LoVo (cell line): ENCODE measurements around the gene ZNF778.

Source experiments
- DNase-seq: peaks from one replicate; pipeline ENCODE4 v3.0.0-alpha.2; 2016; ENCODE audit warnings: low spot score

ZNF778 gene

DNA sequence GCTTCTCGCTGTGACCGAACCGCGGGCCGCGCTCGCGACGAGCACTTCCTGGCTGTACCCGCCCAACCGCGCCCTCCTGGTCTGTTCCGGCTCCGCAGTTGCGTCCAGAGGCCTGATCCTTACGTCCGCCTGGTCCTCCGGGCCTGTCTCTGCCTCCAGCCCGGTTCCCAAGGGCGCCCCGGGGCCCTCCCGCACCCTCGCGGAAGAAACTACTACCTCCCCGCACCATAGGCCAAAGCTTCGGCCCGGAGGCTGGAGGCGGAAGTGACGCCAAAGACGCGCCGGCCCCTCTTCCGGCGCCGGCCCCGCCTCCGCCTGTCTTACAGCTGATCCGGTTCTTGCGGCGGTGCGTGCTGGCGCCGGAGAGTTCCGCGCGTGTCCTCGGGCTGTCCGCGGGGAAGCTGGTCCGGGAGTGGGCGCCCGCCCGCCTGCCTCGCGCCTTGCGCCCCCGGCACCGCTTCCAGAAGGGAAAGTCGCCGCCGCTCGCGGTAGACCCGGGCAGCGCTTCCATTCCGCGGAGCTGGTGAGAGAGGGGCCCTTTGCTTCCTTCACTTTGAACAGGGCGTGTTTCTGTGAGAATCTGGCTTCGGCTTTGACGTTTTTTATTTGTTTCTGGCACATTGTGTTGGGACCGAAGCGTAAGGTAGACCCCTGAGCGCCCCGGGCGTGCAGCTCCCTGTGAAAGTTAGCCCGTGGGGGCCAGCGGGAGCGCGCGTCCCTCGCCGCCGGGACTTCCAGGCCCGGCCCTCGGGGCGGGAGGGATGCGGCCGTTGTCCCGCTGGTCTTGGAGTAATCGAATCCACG is at the start of gene ZNF778:
Gene ZNF778 (plus strand): TSS at position 316 of the 804 bp plus-strand sequence. CDS start 3,425 bp downstream, outside the sequence.
- peak; percentile 87 for DNase-seq

DNA sequence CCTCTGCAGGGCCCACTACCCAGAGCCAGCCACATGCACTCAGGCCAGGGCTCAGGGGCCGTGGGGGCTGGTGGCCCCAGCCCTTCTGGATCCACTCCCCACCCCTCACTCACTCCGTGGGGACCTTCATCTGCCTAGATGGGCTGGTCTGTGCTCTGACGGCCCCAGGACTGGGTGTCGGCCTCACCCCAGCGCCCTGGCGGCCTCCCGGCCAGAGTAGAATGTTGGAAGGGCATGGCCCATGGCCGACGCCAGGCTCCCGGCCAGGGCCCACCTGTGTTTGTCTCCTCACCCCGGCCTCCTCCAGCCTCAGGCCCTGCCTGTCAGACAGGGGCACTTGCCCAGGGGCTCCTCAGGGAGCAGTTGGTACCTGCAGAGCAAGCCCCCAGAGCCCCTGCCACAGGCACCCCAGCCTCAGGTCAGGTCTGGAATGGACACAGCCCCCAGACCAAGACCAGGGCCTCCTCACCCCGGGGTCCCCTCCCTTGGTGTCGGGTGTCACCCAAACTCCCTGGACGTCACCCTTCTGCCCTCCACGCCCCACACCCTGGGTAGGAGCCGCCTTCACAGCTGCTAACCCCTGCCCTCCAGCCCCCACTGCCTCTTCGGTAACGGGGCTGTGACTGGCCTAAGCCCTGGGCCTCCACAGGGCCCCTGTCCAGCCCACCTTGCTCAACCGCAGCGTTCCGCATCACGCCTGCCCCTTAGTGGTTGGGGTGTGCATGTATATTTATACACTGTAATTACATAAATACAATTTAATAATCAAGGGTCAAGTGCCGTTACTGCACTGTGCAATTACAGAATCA is 48.9 kb upstream of the ZNF778 start:
- DNase-seq: no peak

DNA sequence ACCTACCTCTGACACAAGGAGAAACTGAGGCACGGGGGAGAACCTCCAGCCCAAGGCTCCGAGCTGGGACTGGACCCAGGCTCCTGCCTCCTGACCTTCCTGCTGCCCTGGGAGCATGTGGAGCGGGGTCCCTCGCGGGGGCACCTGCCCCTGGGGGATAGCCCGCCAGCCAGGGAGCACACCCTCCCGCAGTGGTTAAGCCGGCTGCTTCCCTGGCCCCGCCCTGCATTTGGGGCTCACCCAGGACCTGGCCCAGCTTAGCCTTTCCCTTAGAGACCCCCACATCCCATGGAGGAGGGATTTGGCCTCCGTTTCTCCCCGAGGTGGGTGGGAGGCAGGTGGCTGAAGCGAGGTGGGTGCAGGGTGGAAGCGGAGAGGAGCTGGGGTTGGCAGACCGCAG is 47.7 kb upstream of the ZNF778 start:
- no peak for DNase-seq

DNA sequence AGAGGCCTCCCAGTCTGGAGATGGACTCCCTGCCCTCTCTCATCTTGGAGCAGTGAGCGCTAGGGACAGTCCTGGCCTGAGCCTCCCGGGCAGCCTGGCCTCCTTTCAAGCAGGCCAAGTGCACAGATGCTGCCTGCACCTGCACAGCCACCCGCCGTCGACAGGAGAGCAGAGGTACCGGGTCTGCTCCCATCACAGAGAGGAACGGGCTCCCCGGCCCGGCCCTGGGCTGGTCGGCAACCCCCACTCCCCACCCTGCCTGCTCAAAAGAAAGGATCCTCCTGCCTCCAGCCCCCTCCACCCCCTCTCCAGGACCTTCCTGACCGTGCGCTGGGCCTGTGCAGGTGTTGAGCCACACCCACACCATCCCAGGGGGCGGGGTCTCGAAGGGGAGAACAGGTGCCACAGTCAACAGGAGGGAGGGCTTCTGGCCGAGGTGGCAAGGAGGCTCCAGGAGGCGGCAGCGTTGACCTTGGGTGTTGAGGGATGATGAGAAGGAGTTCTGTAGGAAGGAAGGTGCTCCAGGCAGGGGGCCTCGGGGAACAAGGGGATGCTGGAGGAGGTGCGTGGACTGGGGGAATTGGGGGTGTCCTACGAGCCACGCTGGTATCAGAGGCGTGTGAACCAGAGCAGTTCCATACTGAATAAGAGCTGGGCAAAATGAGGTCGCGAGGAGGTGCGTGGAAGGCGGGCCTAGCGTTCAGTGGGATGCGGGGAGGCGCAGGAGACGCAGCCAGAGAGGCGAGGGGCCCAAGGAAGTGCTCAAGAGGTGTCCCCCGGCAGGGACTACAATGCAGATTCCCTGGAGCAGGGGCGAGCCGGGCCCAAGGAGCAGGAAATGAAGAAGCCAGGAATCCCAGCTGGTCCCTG is 46.9 kb upstream of the ZNF778 start:
- DNase-seq: peak; percentile 31

DNA sequence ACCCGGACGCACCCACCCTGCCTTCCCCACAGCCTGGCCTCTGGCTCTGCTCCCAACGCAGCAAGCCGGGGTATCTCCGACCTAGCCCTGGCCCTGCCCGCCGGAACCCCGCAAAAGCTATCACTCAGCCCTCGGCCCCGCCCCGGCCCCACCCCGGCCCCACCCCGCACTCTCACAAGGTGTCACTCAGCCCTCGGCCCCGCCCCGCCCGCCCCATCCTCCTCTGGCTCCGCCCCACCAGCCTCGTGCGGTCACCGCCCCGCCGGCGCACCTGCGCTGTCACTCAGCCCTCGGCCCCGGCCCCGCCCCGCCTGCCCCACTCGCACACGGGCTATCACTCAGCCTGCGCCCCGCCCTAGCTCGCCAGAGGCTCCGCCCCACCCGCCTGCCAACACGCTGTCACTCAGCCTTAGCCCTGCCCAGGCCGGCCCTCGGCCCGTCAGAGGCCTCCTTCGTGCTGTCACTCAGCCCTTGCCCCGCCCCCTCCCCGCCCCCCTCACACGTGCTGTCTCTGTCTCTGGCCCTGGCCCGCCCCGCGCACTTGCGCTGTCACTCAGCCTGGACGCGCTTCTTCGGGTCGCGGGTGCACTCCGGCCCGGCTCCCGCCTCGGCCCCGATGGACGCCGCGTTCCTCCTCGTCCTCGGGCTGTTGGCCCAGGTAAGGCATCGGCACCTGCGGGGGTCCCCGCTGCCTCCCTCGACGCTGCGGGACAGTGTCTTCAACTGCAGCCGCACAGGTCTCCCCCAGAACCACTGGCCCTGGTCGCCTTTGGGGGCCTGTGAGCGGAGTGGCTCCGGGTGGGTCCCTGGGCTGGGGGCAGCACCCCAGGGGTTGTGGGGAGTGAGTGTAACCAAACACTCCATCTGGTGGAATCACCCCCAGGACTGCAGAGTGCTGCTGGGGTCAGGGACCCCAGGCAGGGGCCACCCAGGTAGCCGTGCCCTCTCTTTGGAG is 46.0 kb upstream of the ZNF778 start, which contains the start of gene CDH15:
Gene CDH15 (plus strand): TSS at position 533 of the 955 bp plus-strand sequence. CDS start 84 bp downstream, at position 617.
- peak; percentile 94 for DNase-seq

DNA sequence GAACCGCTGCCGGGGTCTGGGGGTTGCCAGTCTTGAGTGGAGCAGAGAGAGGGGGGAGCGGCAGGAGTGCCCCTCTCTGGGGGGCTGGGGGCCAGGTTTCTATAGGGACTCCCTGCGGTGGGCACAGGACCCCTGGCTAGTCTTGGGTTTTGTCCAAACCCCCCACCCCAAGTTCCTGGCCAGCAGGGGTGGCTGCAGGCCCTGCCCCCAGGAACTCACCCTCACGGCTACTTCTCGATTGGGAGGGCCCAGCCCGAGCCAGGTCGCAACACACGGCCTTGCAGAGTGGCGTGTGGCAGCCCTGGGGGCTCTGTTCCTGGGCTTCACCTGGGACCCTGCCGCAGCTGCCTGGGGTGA is 45.4 kb upstream of the ZNF778 start:
- no peak for DNase-seq

DNA sequence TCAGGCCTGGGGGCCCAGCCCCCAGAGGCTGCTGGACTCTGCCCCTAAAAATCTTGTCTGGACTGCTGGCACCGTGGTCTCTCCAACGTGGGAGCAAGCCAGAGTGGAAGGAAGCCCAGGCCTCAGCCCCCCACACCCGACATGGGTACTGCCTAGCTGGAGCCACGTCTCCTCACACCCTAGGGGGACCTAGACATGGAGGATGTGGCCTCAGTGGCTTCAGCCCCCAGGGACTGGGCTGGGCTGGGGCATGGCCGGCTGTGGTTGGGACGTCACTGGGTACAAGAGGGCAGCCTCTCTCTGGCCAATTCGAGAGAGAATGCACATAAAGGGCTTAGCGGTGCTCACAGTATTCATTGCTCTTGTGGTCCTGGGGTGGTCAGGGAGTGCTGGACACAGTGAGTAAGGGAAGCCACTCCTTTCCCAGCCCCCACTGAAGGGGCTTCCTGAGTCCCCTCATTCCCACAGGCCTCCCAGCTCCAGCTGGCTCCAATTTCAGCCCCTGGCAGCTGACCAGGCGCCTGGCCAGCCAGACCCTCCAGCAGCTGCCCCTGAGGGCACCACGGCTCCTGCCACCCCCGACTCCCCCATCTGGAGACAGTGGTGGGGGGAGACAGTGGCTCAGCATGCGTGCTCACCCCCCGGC is 44.9 kb upstream of the ZNF778 start:
- DNase-seq: no peak

DNA sequence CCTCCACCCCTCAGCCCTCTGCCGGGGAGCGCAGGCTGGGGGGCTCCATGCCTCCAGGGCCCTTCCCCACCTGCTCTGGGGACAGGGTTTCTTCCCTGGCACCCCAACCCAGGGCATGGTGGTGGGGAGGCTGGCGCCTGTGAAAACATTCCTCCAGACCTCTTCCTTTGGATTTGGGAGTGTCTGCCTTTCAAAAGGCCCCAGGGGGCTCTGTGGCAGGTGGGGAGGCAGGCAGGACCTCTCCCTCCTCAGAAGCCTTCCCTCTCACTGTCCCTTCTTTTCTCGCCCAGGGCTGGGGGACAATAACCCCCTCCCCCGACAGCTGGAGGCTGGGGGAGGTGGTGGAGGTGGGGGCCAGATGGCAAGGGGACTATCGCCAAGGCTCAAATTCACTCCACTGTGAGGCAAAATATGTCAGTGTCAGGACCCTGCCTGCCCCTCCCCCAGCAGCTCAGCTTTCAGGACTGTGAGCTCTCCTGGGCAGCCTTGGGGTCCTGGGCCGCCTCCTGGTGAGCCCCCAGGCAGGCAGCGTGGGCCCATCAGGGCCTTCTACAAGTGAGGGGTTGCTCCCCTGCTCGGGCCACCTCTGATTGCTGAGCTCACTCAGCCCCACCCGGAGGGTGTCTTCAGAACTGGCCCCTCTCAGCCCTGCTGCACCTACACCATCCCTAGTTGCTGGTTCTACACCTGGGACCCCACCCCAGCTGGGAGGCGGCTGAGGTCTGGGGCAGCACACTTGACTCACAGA is 44.2 kb upstream of the ZNF778 start:
- DNase-seq: no peak

DNA sequence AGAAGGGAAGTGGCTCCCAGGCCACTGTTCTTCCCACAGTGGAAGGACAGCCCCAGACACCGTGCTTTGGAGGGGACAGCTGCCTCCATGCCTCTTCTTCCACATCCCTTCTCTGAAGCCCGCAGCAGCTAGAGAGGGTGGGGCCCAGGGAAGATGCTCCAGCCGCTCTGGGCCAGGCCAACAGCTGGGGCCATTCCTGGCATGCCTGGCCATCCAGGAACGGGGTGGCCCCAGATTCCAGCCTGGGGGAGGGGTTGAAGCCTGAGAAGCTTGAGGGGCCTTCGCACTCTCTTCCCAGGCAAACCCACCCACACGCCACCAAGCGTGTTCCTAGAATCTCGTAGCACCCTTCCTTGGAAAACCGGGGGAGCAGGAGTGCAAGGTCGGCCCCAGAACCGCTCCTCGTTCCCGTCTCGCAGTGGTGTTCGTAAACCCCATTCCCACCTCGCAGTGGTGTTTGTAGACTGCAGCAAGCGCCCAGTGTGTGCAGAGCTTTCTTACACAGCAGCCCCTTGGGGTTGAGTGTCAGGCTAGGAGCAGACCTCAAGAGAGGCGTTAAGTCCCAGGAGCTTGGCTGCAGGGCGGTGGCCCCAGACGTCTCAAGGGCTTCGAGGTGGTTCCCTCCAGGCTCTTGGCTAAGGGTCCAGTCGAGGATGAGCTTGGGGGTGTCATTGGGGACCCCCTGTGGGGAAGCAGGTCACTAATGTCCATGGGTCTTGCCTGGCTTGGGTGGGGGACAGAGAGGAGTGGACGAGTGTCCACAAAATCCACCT is 43.3 kb upstream of the ZNF778 start:
- DNase-seq: no peak

DNA sequence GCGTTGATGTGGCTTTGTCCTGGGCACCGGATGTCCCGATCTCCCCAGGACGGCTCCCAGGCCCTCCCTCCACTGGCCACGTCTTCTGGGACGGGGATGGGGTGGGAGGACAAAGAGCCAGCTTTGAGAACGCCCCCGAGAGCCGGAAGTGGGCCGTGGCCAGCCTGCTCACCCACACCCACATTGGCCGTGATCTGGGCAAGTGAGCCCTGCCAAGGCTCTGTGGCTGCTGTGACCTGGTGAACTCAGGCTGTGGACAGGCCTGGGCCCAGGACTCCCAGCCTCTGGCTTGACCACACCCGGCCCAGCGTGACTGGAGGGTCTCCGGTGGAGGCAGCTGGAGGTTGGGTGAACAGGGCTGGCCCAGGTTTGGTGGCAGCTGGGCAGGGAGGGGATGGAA is 42.6 kb upstream of the ZNF778 start:
- DNase-seq: no peak

DNA sequence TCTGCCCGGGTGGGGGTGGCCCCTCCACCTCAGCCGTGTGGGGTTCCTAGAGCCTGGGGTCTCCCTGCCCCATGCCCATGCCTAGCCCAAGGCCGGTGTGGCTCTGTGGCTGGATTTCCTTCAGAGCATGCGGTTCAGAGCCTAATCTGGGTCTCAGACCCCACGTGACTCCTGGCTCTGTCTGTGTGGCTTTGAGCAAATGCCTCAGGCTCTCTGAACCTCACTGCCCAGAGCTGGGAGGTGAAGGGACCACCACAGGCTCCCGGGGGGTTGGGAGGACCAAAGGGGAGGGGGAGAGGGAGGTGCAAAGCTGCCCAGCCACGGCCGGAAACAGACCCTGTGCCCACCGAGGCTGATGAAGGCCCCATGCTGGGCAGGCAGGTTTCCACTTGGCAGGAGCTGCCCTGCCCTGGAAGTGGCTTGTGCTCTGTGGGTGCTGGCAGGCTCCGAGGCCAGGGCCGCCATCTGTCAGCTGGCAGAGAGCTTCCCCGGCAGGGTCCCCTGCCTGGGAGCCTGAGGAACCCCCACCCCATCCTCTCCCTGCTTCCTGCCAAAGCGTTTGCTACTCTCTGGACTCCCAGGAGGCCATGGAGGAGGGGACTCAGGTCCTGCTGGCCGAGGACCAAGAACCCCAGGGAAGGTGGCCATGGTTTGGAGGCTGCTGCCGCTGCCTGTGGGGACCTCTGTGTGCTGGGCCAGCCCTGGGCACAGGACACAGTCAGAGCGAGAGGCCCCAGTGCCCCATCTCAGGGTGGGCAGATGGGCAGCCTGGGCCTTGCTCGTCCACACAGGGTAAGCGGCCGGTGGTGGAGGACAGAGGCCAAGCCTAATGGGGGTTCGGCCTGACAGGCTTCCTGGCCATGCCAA is 42.0 kb upstream of the ZNF778 start:
- no peak for DNase-seq

DNA sequence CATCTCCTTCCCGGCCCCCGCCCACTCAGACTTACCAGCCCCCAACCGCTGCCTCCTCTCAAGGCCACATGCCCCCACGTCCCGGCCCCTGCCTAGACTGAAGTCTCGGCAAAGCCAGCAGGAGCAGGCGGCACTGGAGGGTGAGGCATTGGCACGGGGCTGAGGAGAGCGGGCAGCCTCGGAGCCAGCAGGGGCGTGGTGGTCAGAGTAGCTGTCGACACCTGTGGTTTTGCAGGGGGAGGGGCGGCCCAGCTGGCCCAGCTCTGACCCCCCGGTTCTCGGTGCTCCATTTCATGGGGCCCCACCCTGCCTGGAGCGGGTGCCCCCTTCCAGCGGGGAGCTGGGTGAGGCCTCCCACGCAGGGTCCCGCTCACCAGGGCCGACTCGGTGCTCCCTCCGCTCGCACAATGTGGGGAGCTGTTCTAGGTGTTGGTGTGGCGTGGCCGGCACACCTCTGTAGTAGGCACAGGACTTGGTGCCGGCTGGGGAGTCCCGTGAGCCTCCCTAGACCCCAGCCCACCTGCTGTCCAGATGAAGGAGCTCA is 41.3 kb upstream of the ZNF778 start:
- no peak for DNase-seq

DNA sequence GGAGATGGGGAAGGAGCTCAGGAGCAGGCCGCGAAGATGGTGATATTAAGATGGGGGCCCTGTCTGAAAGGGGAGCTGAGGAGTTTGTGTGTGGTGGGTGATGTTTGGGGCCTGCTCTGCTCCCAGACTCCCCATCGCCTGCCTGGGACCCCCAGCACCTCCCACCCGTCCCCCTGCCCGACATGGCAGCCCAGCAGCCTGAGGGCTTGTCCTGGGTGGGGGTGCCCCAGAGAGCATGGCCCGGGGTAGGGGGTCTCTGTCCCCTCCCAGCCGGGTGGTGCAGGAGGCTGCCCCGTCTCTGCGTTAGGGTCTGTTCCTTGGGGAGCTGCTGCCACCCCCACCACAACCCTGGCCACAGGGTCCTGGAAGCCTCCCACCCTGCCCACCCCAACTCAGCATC is 40.8 kb upstream of the ZNF778 start:
- no peak for DNase-seq

DNA sequence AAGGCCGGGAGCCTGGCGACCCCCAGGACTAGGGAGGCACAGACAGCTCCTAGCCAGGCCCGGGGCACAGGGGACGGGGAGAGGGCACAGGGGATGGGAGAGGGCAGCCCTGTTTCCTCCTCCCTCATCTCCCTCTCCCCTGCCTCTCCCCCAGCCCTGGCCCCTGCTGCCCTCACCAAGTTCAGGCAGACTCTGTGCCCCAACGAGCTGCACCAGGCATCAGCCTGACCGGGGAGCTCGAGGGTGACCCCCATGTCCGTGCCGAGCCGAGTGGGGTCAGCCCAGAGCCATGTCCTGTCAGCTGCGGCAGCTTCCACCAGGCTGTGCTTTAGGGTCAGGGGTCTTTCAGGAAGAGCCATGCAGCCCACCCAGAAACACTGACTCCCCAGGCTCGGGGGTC is 40.0 kb upstream of the ZNF778 start:
- DNase-seq: no peak

DNA sequence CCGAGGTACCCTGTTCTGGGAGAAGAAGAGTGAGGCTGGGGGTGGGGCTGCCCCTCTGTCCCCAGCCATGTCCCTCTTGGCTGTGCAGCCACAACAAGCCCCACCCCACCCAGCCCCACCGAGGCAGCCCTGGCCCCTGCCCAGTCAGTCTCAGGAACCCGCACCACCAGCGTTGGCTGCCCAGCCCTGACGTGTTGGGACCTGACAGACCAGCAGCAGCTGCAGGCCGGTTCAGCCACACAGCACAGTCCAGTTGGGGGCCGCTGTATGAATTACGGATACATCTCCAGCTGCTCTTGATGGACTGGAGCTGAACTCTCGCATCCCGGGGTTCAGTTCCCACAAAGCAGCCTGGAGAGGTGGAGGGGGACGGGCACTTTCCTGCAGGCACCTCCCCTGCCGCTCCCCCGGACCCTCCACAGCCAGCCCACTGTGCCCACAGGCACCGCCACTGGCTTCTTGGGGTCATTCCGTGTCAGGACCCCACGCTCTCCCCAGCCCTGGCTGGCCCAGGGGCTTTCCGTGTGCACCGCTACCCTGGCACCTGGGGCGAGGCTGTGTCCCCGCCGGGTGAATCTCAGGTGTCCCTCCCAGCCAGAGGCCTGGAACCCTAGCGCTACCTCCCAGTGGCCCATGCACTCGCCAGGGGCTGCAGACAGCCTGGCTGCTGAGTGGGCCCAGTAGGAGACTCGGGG is 38.9 kb upstream of the ZNF778 start:
- no peak for DNase-seq

DNA sequence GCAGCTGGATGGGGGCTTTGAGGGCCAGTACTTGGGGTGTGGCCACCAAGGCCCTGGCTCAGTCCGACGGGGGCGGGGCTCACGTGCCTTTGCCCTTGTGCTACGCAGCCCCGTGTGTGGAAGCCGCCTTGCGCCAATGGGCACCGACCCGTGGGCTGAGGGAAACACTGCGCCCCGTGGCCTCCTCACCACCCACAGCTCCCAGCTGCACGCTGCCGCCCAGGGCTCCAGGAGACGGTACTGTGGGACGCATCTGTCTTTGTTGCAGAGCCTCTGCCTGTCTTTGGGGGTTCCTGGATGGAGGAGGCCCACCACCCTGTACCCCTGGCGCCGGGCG is 38.4 kb upstream of the ZNF778 start:
- no peak for DNase-seq

DNA sequence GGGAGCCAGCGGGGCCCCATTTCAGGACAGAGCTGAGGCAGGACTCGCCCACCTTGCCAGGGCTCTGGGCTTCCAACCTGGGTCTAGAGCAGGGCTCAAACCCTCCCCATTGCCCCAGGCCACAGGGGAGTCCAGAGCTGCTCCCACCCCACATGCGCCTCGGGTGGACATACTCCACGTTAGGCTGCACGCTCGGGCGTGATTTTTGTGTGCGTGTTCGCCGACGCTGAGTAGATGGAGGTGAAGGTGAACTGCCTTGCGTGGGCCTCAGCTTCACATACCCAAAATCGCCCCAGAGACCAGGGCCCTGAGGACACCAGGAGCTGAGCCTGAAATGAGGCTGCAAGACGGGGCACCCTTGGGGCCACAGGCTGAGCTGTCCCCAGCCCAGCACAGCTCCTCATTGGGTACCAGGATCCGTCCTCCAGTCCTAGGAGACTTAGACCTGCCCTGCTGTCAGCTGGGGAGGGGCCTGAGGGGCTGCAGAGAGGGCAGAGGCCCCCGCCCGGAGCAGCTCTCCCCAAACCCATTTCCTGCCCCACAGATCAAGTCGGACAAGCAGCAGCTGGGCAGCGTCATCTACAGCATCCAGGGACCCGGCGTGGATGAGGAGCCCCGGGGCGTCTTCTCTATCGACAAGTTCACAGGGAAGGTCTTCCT is 37.7 kb upstream of the ZNF778 start:
- no peak for DNase-seq
